HCT116 (cell line): ENCODE data around the gene MYO7B. TPM values are rescaled to one million over a fixed set of nuclear protein-coding genes. Genes with fewer than 3 reads are reported as not detected.

Experiments used
- ATAC-seq: fragments of 200-7000 bp; cut with Tn5 transposase; 2 replicates; pipeline ENCODE4 v1.9.1; 2020; ENCODE audit warnings: mild to moderate bottlenecking, moderate library complexity
- BruUV-seq: library from RNA; stranded (reverse); fragments of 400-500 nt; replicated peaks from 2 replicates; lab custom pipeline; 2021; lab: Mats Ljungman, UMichigan
- CTCF ChIA-PET: fragments of 300-600 bp; sonication (Branson Sonifier 250); formaldehyde crosslinking; loops from one replicate; lab custom pipeline; 2021; ENCODE audit warnings: antibody characterized with exemption; lab: Charles Lee
- POLR2A ChIA-PET: fragments of 300-600, 350-600 bp; sonication (Branson Sonifier 250); formaldehyde crosslinking; loops from one replicate; lab custom pipeline; 2021; ENCODE audit warnings: antibody characterized with exemption; lab: Charles Lee
- RAD21 ChIA-PET, 2 experiments: fragments of 300-600 bp; sonication (Branson Sonifier 250); formaldehyde crosslinking; loops; one replicate each; lab custom pipeline; 2023; ENCODE audit warnings: low total read pairs in 2 of 2; ENCODE audit not compliant: uncharacterized antibody in 2 of 2, unreplicated experiment in 2 of 2, low non-redundant PET in 1 of 2; lab: Charles Lee
- DNase-seq: peaks from one replicate; pipeline ENCODE4 v3.0.0-alpha.2; 2010; ENCODE audit warnings: low read depth, low spot score
- H2AFZ ChIP-seq: fragments of 200-600 bp; shearing (Covaris generic), sonication (generic); 2 replicates; pipeline ENCODE4 v1.6.1; 2017; ENCODE audit warnings: low read depth, mixed run types, mixed read lengths, antibody characterized with exemption, low read length; ENCODE audit not compliant: poor library complexity, severe bottlenecking
- H3K27ac ChIP-seq: 2 replicates; pipeline ENCODE4 v1.5.1; 2012; ENCODE audit warnings: low read depth, low read length
- H3K27me3 ChIP-seq: fragments of 200-600 bp; sonication (generic); 2 replicates; pipeline ENCODE4 v1.6.1; 2016; ENCODE audit warnings: mixed run types, low read length, mixed read lengths; ENCODE audit not compliant: insufficient read depth
- H3K36me3 ChIP-seq, 2 experiments: fragments of 200-500 bp in 1 of 2; fragments of 200-600 bp in 1 of 2; sonication (Bioruptor generic) in 1 of 2; sonication (generic) in 1 of 2; 2 replicates each; pipeline versions ENCODE4 v1.5.1 to v1.6.1; 2014 to 2016; ENCODE audit warnings: low read length in 2 of 2, inconsistent platforms in 1 of 2, mixed read lengths in 1 of 2, mixed run types in 1 of 2; ENCODE audit not compliant: insufficient read depth in 2 of 2, control insufficient read depth in 1 of 2
- H3K4me1 ChIP-seq, 2 experiments: fragments of 200-600 bp in 1 of 2; sonication (generic) in 1 of 2; 2 replicates each; pipeline versions ENCODE4 v1.5.1 to v1.6.1; 2012 to 2017; ENCODE audit warnings: low read length in 2 of 2, inconsistent platforms in 1 of 2, mild to moderate bottlenecking in 1 of 2, mixed read lengths in 1 of 2, mixed run types in 1 of 2, moderate library complexity in 1 of 2; ENCODE audit not compliant: insufficient read depth in 2 of 2, control insufficient read depth in 1 of 2
- H3K4me2 ChIP-seq: fragments of 200-600 bp; sonication (generic); 2 replicates; pipeline ENCODE4 v1.6.1; 2017; ENCODE audit warnings: mixed run types, low read length, mixed read lengths
- H3K4me3 ChIP-seq, 2 experiments: fragments of 200-600 bp in 1 of 2; sonication (generic) in 1 of 2; replicated peaks in 1 of 2; 2 replicates each; pipeline ENCODE4 v1.5.1; 2011 to 2016; ENCODE audit warnings: low read length in 2 of 2, control low read depth in 1 of 2, low read depth in 1 of 2, mild to moderate bottlenecking in 1 of 2, mixed read lengths in 1 of 2, mixed run types in 1 of 2
- H3K79me2 ChIP-seq: fragments of 200-600 bp; sonication (generic); 2 replicates; pipeline ENCODE4 v1.6.1; 2017; ENCODE audit warnings: mild to moderate bottlenecking, mixed run types, low read length, moderate library complexity, mixed read lengths; ENCODE audit not compliant: insufficient read depth
- H3K9ac ChIP-seq: fragments of 200-600 bp; sonication (generic); 2 replicates; pipeline ENCODE4 v1.6.1; 2016; ENCODE audit warnings: low read length, mixed read lengths
- H3K9me2 ChIP-seq: fragments of 200-600 bp; sonication (generic), shearing (Covaris generic); 2 replicates; pipeline ENCODE4 v1.6.1; 2017; ENCODE audit warnings: mixed run types, mild to moderate bottlenecking, moderate library complexity; ENCODE audit not compliant: insufficient read depth
- H3K9me3 ChIP-seq, 2 experiments: fragments of 200-500 bp in 1 of 2; fragments of 200-600 bp in 1 of 2; sonication (Bioruptor generic) in 1 of 2; sonication (generic) in 1 of 2; 2 replicates each; pipeline ENCODE4 v1.6.1; 2014 to 2017; ENCODE audit warnings: low read length in 2 of 2, mixed read lengths in 2 of 2, inconsistent platforms in 1 of 2, low read depth in 1 of 2, mild to moderate bottlenecking in 1 of 2, mixed run types in 1 of 2, moderate library complexity in 1 of 2; ENCODE audit not compliant: control insufficient read depth in 1 of 2, insufficient read depth in 1 of 2
- H4K20me1 ChIP-seq: fragments of 200-600 bp; sonication (generic), shearing (Covaris generic); 2 replicates; pipeline ENCODE4 v1.6.1; 2017; ENCODE audit warnings: mixed run types, mild to moderate bottlenecking, moderate library complexity; ENCODE audit not compliant: insufficient read depth
- CBX3 ChIP-seq: IDR thresholded peaks from 2 replicates; pipeline ENCODE4 v1.6.1; 2012; ENCODE audit warnings: low read depth
- ELF1 ChIP-seq: IDR thresholded peaks from 2 replicates; pipeline ENCODE4 v1.6.1; 2012; ENCODE audit warnings: low read depth, borderline replicate concordance
- EZH2phosphoT487 ChIP-seq: fragments of 200-600 bp; IDR thresholded peaks from 2 replicates; pipeline ENCODE4 v1.6.1; 2018; ENCODE audit warnings: antibody characterized with exemption, borderline replicate concordance
- FOSL1 ChIP-seq: IDR thresholded peaks from 2 replicates; pipeline ENCODE4 v1.6.1; 2012; ENCODE audit warnings: low read depth
- POLR2AphosphoS5 ChIP-seq: IDR thresholded peaks from 2 replicates; pipeline ENCODE4 v1.6.1; 2011; ENCODE audit warnings: mild to moderate bottlenecking, low read depth, low read length, moderate library complexity
- SIN3A ChIP-seq: IDR thresholded peaks from 2 replicates; pipeline ENCODE4 v1.6.1; 2012; ENCODE audit warnings: low read depth
- SP1 ChIP-seq: IDR thresholded peaks from 2 replicates; pipeline ENCODE4 v1.6.1; 2012; ENCODE audit warnings: low read depth
- SRF ChIP-seq: IDR thresholded peaks from 2 replicates; pipeline ENCODE4 v1.6.1; 2012; ENCODE audit warnings: low read depth
- ZNF274 ChIP-seq: fragments of 200-500 bp; sonication (Bioruptor generic); IDR thresholded peaks from 2 replicates; pipeline ENCODE4 v1.6.1; 2014; ENCODE audit warnings: mild to moderate bottlenecking, low read depth, low read length, inconsistent platforms
- intact Hi-C: fragments of 100-400 bp; cut with micrococcal nuclease; formaldehyde crosslinking; loops from 2 replicates; pipeline ENCODE4 v1.10.0; 2022
- total RNA-seq: library from RNA; stranded (reverse); gene quantifications from one replicate; pipeline ENCODE4 v1.2.1, GENCODE V29; 2021; ENCODE audit not compliant: unreplicated experiment
- TF ChIP-seq, protein P1 (sequence below): IDR thresholded peaks from 2 replicates; pipeline ENCODE4 v1.6.1; 2011; ENCODE audit warnings: mild to moderate bottlenecking, low read length, moderate library complexity; ENCODE audit not compliant: insufficient replicate concordance; ENCODE audit errors: extremely low read depth
- TF ChIP-seq, protein P2 (sequence below): IDR thresholded peaks from 2 replicates; pipeline ENCODE4 v1.6.1; 2012
- TF ChIP-seq, protein P3 (sequence below), 3 experiments: fragments of 200-600 bp in 1 of 3; sonication (generic) in 1 of 3; IDR thresholded peaks in 2 of 3; conservative IDR thresholded peaks in 1 of 3; 2 replicates each; pipeline ENCODE4 v1.5.1; 2012 to 2017; ENCODE audit warnings: low read depth in 2 of 3, low read length in 2 of 3, antibody characterized with exemption in 1 of 3, borderline replicate concordance in 1 of 3, control low read depth in 1 of 3, mild to moderate bottlenecking in 1 of 3, mixed read lengths in 1 of 3, mixed run types in 1 of 3, moderate library complexity in 1 of 3; ENCODE audit not compliant: insufficient read depth in 1 of 3

Gene MYO7B
- total RNA-seq, 1 experiment from 2014 or later: 0.07 TPM

DNA sequence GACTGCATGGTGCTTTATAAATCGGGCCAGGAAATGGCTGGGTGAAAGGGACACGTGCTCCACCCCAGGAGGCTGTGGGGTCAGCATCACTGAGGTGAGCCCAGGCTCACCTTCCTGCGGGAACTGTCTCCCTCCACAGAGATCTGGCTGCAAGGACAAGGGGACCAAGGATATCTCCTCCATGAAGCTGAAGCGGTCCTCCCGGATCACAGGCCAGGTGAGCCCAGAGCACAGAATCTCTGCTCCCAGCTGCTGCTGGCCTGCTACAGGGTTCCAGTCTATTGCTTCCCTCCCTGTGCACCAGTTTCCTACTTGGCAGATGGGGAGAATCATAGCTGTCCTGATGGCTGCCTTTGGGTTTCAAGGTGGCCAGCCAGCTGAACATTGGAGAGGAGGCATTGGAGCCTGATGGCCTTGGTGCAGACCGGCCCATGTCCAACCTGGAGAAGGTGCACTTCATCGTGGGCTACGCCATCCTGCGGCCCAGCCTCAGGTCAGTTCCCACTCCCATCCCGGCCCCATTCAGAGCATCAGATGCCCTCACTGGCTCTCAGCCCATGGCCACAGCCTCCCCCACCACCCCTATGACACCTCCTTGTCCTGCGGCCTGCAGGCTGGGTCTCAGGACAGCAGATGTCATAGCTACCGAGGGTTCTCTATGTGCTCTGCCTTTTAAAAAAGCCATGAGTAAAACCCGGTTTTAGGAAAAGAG is 76.8 kb downstream of the MYO7B start:
- POLR2A ChIA-PET: no interaction called here
- no peak overlapping the region for H3K4me2 ChIP-seq
- no peaks in the 10 kb centered on the region for H3K36me3 ChIP-seq
- no peak for DNase-seq
- BruUV-seq: no TSS peak
- no peaks in the 10 kb centered on the region for H3K9me2 ChIP-seq
- RAD21 ChIA-PET: no interaction called here
- no peaks in the 10 kb centered on the region; a peak in 1 of 4 replicates for H3K9me3 ChIP-seq
- TF ChIP-seq, protein P1, sequence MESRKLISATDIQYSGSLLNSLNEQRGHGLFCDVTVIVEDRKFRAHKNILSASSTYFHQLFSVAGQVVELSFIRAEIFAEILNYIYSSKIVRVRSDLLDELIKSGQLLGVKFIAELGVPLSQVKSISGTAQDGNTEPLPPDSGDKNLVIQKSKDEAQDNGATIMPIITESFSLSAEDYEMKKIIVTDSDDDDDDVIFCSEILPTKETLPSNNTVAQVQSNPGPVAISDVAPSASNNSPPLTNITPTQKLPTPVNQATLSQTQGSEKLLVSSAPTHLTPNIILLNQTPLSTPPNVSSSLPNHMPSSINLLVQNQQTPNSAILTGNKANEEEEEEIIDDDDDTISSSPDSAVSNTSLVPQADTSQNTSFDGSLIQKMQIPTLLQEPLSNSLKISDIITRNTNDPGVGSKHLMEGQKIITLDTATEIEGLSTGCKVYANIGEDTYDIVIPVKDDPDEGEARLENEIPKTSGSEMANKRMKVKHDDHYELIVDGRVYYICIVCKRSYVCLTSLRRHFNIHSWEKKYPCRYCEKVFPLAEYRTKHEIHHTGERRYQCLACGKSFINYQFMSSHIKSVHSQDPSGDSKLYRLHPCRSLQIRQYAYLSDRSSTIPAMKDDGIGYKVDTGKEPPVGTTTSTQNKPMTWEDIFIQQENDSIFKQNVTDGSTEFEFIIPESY: no peak
- TF ChIP-seq FOSL1 (no peak), ZNF274 (no peak), POLR2AphosphoS5 (no peak), SRF (no peak), SIN3A (no peak), SP1 (no peak), ELF1 (no peak), CBX3 (no peak), EZH2phosphoT487 (no peak)
- TF ChIP-seq, protein P2, sequence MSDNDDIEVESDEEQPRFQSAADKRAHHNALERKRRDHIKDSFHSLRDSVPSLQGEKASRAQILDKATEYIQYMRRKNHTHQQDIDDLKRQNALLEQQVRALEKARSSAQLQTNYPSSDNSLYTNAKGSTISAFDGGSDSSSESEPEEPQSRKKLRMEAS: no peak
- TF ChIP-seq, protein P3, sequence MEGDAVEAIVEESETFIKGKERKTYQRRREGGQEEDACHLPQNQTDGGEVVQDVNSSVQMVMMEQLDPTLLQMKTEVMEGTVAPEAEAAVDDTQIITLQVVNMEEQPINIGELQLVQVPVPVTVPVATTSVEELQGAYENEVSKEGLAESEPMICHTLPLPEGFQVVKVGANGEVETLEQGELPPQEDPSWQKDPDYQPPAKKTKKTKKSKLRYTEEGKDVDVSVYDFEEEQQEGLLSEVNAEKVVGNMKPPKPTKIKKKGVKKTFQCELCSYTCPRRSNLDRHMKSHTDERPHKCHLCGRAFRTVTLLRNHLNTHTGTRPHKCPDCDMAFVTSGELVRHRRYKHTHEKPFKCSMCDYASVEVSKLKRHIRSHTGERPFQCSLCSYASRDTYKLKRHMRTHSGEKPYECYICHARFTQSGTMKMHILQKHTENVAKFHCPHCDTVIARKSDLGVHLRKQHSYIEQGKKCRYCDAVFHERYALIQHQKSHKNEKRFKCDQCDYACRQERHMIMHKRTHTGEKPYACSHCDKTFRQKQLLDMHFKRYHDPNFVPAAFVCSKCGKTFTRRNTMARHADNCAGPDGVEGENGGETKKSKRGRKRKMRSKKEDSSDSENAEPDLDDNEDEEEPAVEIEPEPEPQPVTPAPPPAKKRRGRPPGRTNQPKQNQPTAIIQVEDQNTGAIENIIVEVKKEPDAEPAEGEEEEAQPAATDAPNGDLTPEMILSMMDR (IDR thresholded peaks at IDR 0.05 in 2 of 3, conservative IDR thresholded peaks at IDR 0.05 in 1 of 3; ENCODE audit: borderline replicate concordance in 1 of 3, insufficient read depth in 1 of 3, low read depth in 2 of 3, low read length in 2 of 3): no peak
- no peak for ATAC-seq
- H3K27ac ChIP-seq: no peak overlapping the region
- no peaks in the 10 kb centered on the region for H3K27me3 ChIP-seq
- intact Hi-C loops: no loop called here
- H3K4me1 ChIP-seq: no peaks in the 10 kb centered on the region
- H3K4me3 ChIP-seq: no peak overlapping the region
- H2AFZ ChIP-seq: no peak overlapping the region
- no peaks in the 10 kb centered on the region for H3K79me2 ChIP-seq
- CTCF ChIA-PET: no interaction called here
- no peaks in the 10 kb centered on the region for H4K20me1 ChIP-seq
- H3K9ac ChIP-seq: no peak overlapping the region
